ENCODE data around the gene SPOCK1. TPM values are rescaled to one million over a fixed set of nuclear protein-coding genes. Genes with fewer than 3 reads are reported as not detected.

SPOCK1 gene
- total RNA-seq, 1 experiment from 2014 or later = 0.27 TPM

DNA sequence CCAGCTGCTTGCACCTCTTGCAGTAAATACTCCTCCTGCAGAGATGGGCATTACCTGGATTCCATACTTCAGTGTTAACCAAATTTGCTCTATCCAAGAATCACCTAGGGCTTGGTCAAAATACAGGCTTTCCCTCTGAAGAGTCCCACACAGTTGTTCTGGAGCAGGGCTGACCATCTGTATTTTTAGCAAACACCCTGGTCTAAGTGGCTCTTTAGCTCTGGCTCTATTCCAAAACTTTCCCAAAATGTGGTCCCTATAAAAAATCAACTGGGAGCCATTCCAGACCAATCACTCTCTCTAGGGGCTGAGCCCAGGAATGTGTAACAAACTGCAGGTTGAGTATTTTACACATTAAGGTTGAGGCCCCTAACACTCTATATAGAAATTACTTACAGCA lies 153.7 kb downstream of the SPOCK1 start:
- POLR2A ChIA-PET = no interaction called here
- H2AFZ ChIP-seq (ENCODE audit: low read depth, low read length, poor library complexity, severe bottlenecking) = no peak overlapping the region
- intact Hi-C loops (cut with micrococcal nuclease) = loop anchor here (10.0 kb wide), 1 partner anchor 479 kb away; no protein-coding TSS in a partner anchor
- no peak overlapping the region for H3K9ac ChIP-seq (ENCODE audit: low read length)
- H3K79me2 ChIP-seq (ENCODE audit: insufficient read depth, low read length) = no peaks in the 10 kb centered on the region
- RAD21 ChIA-PET (ENCODE audit: low non-redundant PET in 1 of 2, low total read pairs in 2 of 2, uncharacterized antibody in 2 of 2, unreplicated experiment in 2 of 2) = no interaction called here
- H3K36me3 ChIP-seq (ENCODE audit: control insufficient read depth in 1 of 2, insufficient read depth in 2 of 2, low read length in 2 of 2) = no peaks in the 10 kb centered on the region
- CTCF ChIA-PET = interaction anchor here (0.7 to 1.1 kb wide), 5 partner anchors 11 to 397 kb away, joined by 3 to 6 read pairs (median 4); no protein-coding TSS in a partner anchor
- no peak overlapping the region for H3K27ac ChIP-seq (ENCODE audit: low read depth, low read length)
- no peak for TF ChIP-seq EZH2 (IDR thresholded peaks at IDR 0.05)
- BruUV-seq (replicated peaks) = no TSS peak
- no peaks in the 10 kb centered on the region for H3K9me3 ChIP-seq (ENCODE audit: control insufficient read depth in 1 of 2, insufficient read depth in 1 of 2, low read depth in 1 of 2, low read length in 2 of 2)
- no peak overlapping the region for H3K4me3 ChIP-seq (replicated peaks in 1 of 2; ENCODE audit: low read depth in 1 of 2, low read length in 2 of 2)
- H3K9me2 ChIP-seq (ENCODE audit: insufficient read depth) = no peaks in the 10 kb centered on the region
- DNase-seq (ENCODE audit: low read depth, low spot score) (no peak), ATAC-seq (no peak)
- H3K4me1 ChIP-seq (ENCODE audit: control insufficient read depth in 1 of 2, insufficient read depth in 2 of 2, low read length in 2 of 2) = peaks cover 0 to 4% of the 10 kb centered on the region in 2 experiments; a peak in 1 of 4 replicates
- no peak overlapping the region for H3K4me2 ChIP-seq (ENCODE audit: low read length)
- no peaks in the 10 kb centered on the region for H4K20me1 ChIP-seq (ENCODE audit: insufficient read depth)
- peaks cover 33% of the 10 kb centered on the region for H3K27me3 ChIP-seq (ENCODE audit: insufficient read depth, low read length)

DNA sequence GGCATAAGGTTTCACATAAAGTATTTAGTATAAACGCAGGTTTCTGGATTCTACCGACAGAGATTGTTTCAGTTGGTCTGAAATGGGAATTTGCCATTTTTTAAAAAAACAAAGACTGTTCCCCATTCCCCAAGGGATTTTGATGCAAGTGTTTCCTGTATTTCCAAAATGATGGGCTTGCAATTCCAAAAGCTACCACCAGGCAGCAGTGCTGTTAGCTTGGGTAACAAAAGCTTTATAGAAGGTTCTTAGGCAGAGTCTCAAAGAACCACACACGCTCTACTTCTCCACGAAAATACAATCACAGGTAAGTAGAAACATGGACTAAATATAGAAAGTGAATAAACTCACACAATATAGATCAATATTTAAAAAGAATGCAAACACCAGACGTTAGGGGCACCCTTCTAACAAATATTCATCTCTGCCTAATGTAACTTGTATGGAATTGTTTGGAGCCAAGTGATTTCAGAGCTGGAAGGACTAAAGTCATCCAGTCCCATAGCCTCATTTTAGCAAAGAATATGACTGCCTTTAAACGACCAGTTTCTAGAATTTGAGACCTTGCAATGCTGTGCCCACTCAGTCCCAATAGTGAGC lies 154.3 kb downstream of the SPOCK1 start:
- BruUV-seq (replicated peaks) = no TSS peak

More for the DNA sequence above, 154.3 kb downstream of the SPOCK1 start:
- Histone ChIP-seq H3K9me3 (ENCODE audit: control insufficient read depth in 1 of 2, insufficient read depth in 1 of 2, low read depth in 1 of 2, low read length in 2 of 2) (no peaks in the 10 kb centered on the region), H3K4me3 (replicated peaks in 1 of 2; ENCODE audit: low read depth in 1 of 2, low read length in 2 of 2) (no peak overlapping the region), H3K4me1 (ENCODE audit: control insufficient read depth in 1 of 2, insufficient read depth in 2 of 2, low read length in 2 of 2) (peaks cover 0 to 4% of the 10 kb centered on the region in 2 experiments; a peak in 1 of 4 replicates), H3K27ac (ENCODE audit: low read depth, low read length) (no peak overlapping the region), H3K27me3 (ENCODE audit: insufficient read depth, low read length) (peaks cover 27% of the 10 kb centered on the region), H3K36me3 (ENCODE audit: control insufficient read depth in 1 of 2, insufficient read depth in 2 of 2, low read length in 2 of 2) (no peaks in the 10 kb centered on the region), H4K20me1 (ENCODE audit: insufficient read depth) (no peaks in the 10 kb centered on the region), H3K9me2 (ENCODE audit: insufficient read depth) (no peaks in the 10 kb centered on the region), H3K79me2 (ENCODE audit: insufficient read depth, low read length) (no peaks in the 10 kb centered on the region), H2AFZ (ENCODE audit: low read depth, low read length, poor library complexity, severe bottlenecking) (no peak overlapping the region), H3K4me2 (ENCODE audit: low read length) (no peak overlapping the region), H3K9ac (ENCODE audit: low read length) (no peak overlapping the region)
- intact Hi-C loops (cut with micrococcal nuclease) = loop anchor here (1.0 to 10.0 kb wide), 2 partner anchors 154 to 480 kb away; partner anchors contain the start of gene SPOCK1
- RAD21 ChIA-PET (ENCODE audit: low non-redundant PET in 1 of 2, low total read pairs in 2 of 2, uncharacterized antibody in 2 of 2, unreplicated experiment in 2 of 2) = no interaction called here
- CTCF ChIA-PET = interaction anchor here (0.7 to 1.1 kb wide), 5 partner anchors 11 to 398 kb away, joined by 3 to 6 read pairs (median 4); no protein-coding TSS in a partner anchor
- ATAC-seq = peak; percentile 52
- DNase-seq (ENCODE audit: low read depth, low spot score) = peak; percentile 36
- TF ChIP-seq RAD21 (IDR thresholded peaks at IDR 0.05; ENCODE audit: low read depth) = peak; percentile 61
- peak; percentile 54 to 92 (median 89); a peak in 5 of 6 replicates for TF ChIP-seq CTCF (IDR thresholded peaks at IDR 0.05 in 2 of 3, conservative IDR thresholded peaks at IDR 0.05 in 1 of 3; ENCODE audit: borderline replicate concordance in 1 of 3, insufficient read depth in 1 of 3, low read depth in 2 of 3, low read length in 2 of 3)
- no peak for TF ChIP-seq ZFX (IDR thresholded peaks at IDR 0.05)
- POLR2A ChIA-PET = no interaction called here

Data from HCT116 (cell line).